Activated CD8-positive, alpha-beta memory T cell treated with anti-CD3 and anti-CD28 coated beads, Interleukin-2, amount 50 U/mL, for 1 hour (primary cell): ENCODE data around the gene GTF2H2C.
"Not testable (repeated sequence)": the region's sequence is repeated elsewhere in the genome, so short reads cannot be mapped to it uniquely, and the experiment has no call there.

Source experiments
- DNase-seq: peaks from one replicate; pipeline ENCODE4 v3.0.0-alpha.2; 2020; ENCODE audit errors: extremely low read depth

Gene GTF2H2C

DNA sequence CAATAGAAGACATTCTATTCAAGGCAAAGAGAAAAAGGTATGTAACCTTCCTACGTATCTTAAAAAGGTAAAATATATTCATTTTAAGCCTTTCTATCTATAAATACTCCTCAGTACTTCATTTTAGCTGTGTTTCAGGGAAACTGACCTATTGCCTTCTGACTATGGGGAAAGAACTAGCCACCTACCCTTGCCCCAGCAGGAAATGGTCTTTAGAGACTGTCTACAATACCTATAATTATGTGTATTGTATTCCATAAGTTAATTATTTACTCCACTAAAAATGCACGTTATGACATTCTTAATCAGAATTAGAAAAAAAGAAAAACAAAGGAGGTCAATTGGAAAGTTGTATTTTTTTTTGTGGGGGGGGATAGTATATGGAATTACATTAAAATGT lies 6.2 kb downstream of the GTF2H2C start:
- not testable (repeated sequence) for DNase-seq

DNA sequence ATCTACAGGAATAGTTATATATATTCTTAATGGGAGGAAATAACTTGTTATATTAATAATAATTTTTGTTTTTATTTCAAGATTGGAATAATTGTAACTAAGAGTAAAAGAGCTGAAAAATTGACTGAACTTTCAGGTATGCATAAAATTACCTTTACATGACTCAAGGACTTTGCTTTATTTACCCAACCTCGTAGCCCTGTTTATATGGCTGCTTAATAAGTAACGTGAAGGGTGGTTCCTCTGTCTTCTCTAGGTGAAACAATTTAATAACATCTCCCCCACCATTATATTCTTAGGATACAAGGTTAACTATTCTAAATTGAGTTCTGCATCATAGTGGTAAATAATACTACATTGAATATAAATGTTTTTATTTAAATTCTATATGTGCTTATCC lies 8.1 kb downstream of the GTF2H2C start:
- not testable (repeated sequence) for DNase-seq

- DNase-seq = not testable (repeated sequence)
Measured at GRCh38 chr5:69583356-69583755, 23.4 kb downstream of the GTF2H2C start.

DNA sequence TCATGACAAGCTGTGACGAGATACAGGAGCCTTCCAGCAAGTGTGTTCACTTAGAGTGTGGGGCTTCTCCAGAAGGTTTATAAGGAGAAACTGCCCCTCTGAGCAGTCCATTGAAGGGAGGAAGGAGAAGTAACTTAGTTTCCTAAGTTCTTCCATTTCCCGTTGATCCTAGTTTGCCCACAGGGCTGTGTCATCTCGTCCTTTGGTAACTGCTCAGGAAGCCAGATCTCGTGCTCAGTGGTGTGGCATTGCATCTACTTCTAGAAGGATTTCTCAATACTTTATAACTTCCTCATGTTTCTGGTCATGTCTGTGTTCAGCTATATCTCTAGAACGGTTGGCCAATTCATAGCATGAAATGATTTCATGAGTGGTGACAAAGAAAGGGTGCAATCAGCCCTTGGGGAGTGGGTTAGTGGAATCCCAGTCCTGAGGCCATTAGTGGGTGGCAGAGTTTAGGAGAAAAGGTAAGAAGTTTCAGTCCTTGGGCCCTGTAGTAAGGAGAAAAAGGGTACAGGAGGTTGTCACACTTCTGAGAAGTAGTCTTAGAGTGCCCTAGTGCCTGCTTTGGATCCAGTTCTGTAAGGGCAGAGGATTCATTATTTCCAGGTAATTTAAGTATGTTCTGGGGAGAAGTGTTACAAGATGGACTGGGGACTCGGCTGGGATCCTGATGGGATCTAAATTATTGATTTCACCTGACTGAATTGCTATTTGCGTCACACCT lies 36.3 kb downstream of the GTF2H2C start:
- DNase-seq = not testable (repeated sequence)

DNA sequence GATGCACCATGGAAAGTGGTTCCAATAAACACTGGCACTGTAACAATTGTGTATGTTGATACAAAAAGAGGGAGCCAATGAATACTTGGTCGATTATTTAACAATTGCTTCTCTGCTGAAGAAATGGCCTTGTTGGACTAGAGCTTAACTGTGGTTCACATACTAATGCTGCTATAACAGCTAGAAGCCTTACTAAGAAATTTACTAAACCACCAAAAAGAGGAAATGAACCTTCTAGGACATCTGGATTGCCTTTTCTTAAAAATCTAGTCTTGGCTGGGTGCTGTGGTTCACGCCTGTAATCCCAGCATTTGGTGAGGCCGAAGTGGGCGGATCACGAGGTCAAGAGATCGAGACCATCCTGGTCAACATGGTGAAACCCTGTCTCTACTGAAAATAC lies 42.0 kb downstream of the GTF2H2C start:
- not testable (repeated sequence) for DNase-seq

DNA sequence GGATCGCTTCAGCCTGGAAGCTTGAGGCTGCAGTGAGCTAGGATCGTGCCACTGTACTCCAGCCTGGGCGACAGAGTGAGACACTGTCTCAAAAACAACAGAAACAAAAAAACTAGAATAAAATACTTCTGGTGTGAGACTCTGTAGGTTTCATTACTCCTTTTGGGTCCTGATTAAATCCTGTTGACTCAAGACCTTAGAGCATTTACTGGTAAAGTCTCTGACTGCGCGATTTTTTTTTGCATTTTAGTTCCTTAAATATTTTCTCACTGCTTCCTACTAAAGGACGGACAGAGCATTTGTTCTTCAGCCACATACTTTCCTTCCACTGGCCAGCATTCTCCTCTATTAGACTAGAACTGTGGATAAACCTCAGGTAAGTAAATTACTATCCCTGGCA lies 46.8 kb downstream of the GTF2H2C start:
- not testable (repeated sequence) for DNase-seq

DNA sequence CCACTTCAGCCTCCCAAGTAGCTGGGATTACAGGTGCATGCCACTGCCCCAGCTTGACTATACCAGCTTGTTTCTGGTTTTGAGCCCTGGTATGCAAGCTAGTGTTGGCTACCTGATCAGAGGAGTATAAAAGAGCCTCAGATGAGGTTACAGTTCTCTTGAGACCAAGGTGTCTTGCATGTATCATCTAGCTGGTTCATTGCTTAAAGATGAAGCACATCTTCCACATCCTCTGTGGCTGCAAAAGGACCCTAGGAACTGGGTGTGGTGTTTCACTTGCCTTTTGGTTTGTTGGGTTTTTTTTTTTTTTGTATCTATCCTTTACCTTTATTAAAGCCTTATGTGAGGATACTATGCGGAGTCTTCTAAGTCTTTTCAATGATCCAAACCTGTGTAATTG lies 47.8 kb downstream of the GTF2H2C start:
- not testable (repeated sequence) for DNase-seq

- not testable (repeated sequence) for DNase-seq
Measured at GRCh38 chr5:69608861-69609496, 49.0 kb downstream of the GTF2H2C start.

DNA sequence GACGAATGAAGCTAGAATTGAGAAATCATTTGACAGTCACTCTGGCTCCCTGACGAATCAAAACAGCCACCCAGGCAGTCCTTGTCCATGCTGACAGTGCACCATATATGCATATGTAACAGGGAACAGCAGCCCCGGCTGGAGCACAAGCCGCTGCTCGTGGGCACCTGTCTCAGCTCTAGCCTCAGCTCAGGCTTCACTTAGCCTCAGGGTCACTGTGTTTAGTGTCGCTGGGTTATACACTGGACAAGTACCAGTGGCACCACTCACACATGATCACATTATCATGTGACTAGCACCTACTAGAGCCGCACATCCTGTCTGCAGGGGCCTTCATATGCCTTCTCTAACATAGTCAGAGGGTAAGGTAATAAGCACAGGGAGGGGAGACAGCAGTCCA lies 54.9 kb downstream of the GTF2H2C start:
- not testable (repeated sequence) for DNase-seq

DNA sequence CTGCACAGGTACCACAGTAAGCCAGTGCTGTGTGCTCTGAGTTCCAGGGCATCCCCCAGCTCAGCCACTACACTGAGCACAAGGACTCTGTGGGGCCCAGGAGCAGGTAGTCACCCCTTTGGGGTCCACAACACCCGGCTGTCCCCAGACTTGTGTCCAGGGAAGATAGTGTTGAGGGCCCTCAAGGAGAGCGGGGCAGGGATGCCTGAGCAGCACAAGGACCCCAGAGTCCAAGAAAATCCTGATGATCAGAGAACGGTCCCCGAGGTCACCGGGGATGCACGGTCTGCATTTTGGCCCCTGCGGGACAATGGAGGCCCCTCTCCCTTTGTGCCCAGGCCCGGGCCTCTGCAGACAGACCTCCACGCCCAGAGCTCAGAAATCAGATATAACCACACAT lies 71.9 kb downstream of the GTF2H2C start:
- not testable (repeated sequence) for DNase-seq
